Astrocyte (in vitro differentiated cells and primary cell): ENCODE measurements around the gene ODAPH. TPM values are rescaled to one million over a fixed set of nuclear protein-coding genes. Genes with fewer than 3 reads are reported as not detected.
A peak's percentile ranks its signal among the peaks of the same experiment; 100 is the strongest.

ENCODE experiments used
- DNase-seq: peaks from one replicate; pipeline ENCODE4 v3.0.0-alpha.2; 2010; ENCODE audit warnings: low read depth
- FAIRE-seq: peaks from 2 replicates; lab custom pipeline; 2011; peaks lifted over from hg19 to GRCh38; lab: Jason Lieb, UNC
- H2AFZ ChIP-seq: 2 replicates; pipeline ENCODE4 v1.6.0; 2012; ENCODE audit warnings: low read depth, low read length, inconsistent platforms
- H3K27ac ChIP-seq: 2 replicates; pipeline ENCODE4 v1.5.1; 2011; ENCODE audit warnings: low read depth, low read length, inconsistent platforms
- H3K27me3 ChIP-seq: 2 replicates; pipeline ENCODE4 v1.6.0; 2011; ENCODE audit warnings: low read length, inconsistent platforms; ENCODE audit not compliant: insufficient read depth
- H3K36me3 ChIP-seq: 2 replicates; pipeline ENCODE4 v1.5.1; 2011; ENCODE audit warnings: low read length, inconsistent platforms; ENCODE audit not compliant: insufficient read depth
- H3K4me1 ChIP-seq: 2 replicates; pipeline ENCODE4 v1.5.1; 2011; ENCODE audit warnings: low read length, inconsistent platforms; ENCODE audit not compliant: insufficient read depth
- H3K4me2 ChIP-seq: 2 replicates; pipeline ENCODE4 v1.6.0; 2012; ENCODE audit warnings: low read length, inconsistent platforms
- H3K4me3 ChIP-seq: 2 replicates; pipeline ENCODE4 v1.5.1; 2011; ENCODE audit warnings: low read depth, mild to moderate bottlenecking, low read length, inconsistent platforms; ENCODE audit not compliant: insufficient read depth
- H3K79me2 ChIP-seq: 2 replicates; pipeline ENCODE4 v1.6.0; 2012; ENCODE audit warnings: mild to moderate bottlenecking, low read length, inconsistent platforms; ENCODE audit not compliant: insufficient read depth
- H3K9ac ChIP-seq: 2 replicates; pipeline ENCODE4 v1.6.0; 2012; ENCODE audit warnings: mild to moderate bottlenecking, low read length, inconsistent platforms
- H3K9me3 ChIP-seq: 2 replicates; pipeline ENCODE4 v1.5.1; 2012; ENCODE audit warnings: low read depth, mild to moderate bottlenecking, low read length, inconsistent platforms; ENCODE audit not compliant: insufficient read depth
- H4K20me1 ChIP-seq: 2 replicates; pipeline ENCODE4 v1.6.0; 2012; ENCODE audit warnings: low read length, inconsistent platforms; ENCODE audit not compliant: insufficient read depth
- H3K27ac Mint-ChIP-seq: one replicate; pipeline ENCODE4 v1.8.0; 2021; ENCODE audit warnings: mild to moderate bottlenecking, mixed read lengths; ENCODE audit not compliant: unreplicated experiment
- H3K27me3 Mint-ChIP-seq: one replicate; pipeline ENCODE4 v1.8.0; 2021; ENCODE audit warnings: low read depth, mixed read lengths; ENCODE audit not compliant: unreplicated experiment
- H3K36me3 Mint-ChIP-seq: one replicate; pipeline ENCODE4 v1.8.0; 2021; ENCODE audit warnings: low read depth, mixed read lengths; ENCODE audit not compliant: unreplicated experiment
- H3K4me1 Mint-ChIP-seq: one replicate; pipeline ENCODE4 v1.8.0; 2021; ENCODE audit warnings: low read depth, mixed read lengths; ENCODE audit not compliant: unreplicated experiment
- H3K4me3 Mint-ChIP-seq: one replicate; pipeline ENCODE4 v1.8.0; 2021; ENCODE audit warnings: mild to moderate bottlenecking, moderate library complexity, mixed read lengths; ENCODE audit not compliant: unreplicated experiment
- H3K9me3 Mint-ChIP-seq: one replicate; pipeline ENCODE4 v1.8.0; 2021; ENCODE audit warnings: mild to moderate bottlenecking, mixed read lengths; ENCODE audit not compliant: unreplicated experiment
- CTCF ChIP-seq: IDR thresholded peaks from 2 replicates; pipeline ENCODE4 v1.5.1; 2011; ENCODE audit warnings: low read depth, mild to moderate bottlenecking, inconsistent platforms, low read length, moderate library complexity; ENCODE audit not compliant: insufficient read depth
- EZH2 ChIP-seq: IDR thresholded peaks from 2 replicates; pipeline ENCODE4 v1.6.1; 2012; ENCODE audit warnings: mild to moderate bottlenecking, low read length, inconsistent platforms; ENCODE audit not compliant: insufficient read depth
- total RNA-seq: library from RNA; stranded (reverse); gene quantifications from 2 replicates; pipeline ENCODE4 v1.2.1, GENCODE V29; 2021

Gene ODAPH
- total RNA-seq, 1 donor from 2014 or later = 55.3 TPM

DNA sequence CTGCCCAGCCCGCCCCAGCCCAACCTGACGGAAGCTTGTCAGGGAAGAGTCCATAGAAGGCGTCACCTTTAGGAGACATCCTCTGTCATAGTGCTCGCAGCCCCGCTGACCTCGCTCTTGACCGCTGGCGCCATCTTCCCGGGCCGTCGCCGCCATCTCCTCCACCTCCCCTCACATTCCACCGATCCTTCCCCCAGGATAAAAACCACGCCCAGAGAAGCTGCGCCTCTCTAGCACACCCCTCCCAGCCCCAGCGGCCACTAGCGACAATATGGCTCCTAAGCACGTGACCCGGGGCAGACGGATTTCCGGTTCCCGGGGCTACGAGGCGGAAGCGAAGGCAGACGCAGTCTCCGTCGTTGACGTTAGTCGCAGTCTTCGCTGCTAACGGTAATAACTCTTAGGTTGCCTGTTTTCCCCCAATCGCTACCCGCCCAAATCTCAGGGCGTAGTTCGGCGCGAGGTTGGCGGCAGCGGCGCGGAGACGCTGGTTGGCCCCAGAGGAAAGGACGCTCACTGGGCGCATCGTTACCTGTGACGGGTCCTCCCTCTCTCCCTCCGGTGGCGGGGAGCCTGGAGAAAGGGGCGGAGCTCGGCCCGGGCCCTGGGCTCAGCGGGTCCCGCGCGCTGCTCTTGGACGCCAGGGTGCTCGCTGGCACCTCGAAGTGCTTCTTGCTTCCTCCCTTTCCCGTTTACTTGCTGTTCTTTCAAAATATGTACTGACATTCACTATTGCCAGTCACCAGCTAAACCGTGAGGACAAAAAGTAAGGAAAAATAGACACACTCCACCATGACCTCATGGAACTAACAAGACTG lies 41.5 kb upstream of the ODAPH start, which contains the start of the genes RCHY1 and THAP6:
Gene RCHY1 (minus strand): TSS at position 273 of the 818 bp plus-strand sequence. CDS start 117 bp downstream, at position 156.
Gene THAP6 (plus strand): TSS at position 343 of the 818 bp plus-strand sequence. CDS start 980 bp downstream, outside the sequence.
- Mint-ChIP-seq H3K36me3 (peaks cover 4% of the 10 kb centered on the region), H3K9me3 (no peaks in the 10 kb centered on the region), H3K4me1 (peaks cover 24% of the 10 kb centered on the region), H3K27ac (peak within 1 kb of the TSS; percentile 96), H3K27me3 (no peaks in the 10 kb centered on the region), H3K4me3 (no peak within 1 kb of the TSS)
- H4K20me1 ChIP-seq = peaks cover 29% of the 10 kb centered on the region
- TF ChIP-seq EZH2 (no peak), CTCF (no peak)
- peak within 1 kb of the TSS; percentile 90 for H3K9ac ChIP-seq
- peak within 1 kb of the TSS; percentile 96 for H2AFZ ChIP-seq
- peaks cover 65% of the 10 kb centered on the region for H3K79me2 ChIP-seq
- H3K27ac ChIP-seq = peak within 1 kb of the TSS; percentile 93
- no peaks in the 10 kb centered on the region for H3K9me3 ChIP-seq
- FAIRE-seq (peak; percentile 58), DNase-seq (peak; percentile 92)
- H3K36me3 ChIP-seq = peaks cover 8% of the 10 kb centered on the region
- H3K27me3 ChIP-seq = no peaks in the 10 kb centered on the region
- H3K4me1 ChIP-seq = peaks cover 21% of the 10 kb centered on the region
- peak within 1 kb of the TSS; percentile 91 for H3K4me2 ChIP-seq
- H3K4me3 ChIP-seq = peak within 1 kb of the TSS; percentile 91

DNA sequence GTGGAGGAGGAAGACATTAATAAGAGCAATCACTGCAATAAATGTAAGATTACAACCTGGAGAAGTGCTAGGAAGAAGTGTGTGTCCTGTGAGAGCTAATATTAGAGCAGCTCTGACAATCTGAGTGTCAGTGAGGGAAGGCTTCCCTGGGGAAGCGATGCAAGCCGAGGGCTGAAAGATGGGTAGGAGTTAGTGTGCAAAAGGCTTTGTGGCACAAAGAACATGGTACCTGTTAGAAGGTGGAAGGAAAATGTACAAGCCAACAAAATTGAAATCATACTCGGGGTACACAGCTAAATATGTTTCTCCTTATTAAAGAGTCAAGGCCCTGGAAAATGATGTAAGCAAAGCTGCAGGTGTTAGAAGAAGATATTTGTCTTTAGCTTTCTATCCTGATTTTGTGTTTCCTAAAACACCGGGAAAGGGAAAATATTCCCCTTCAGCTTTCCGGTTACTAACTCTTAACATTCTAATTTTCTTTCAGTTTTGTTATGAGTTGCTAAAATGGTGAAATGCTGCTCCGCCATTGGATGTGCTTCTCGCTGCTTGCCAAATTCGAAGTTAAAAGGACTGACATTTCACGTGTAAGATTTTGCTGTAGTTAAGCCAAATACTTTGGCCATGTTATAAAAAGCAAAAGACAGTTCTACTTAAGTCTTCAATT lies 40.8 kb upstream of the ODAPH start:
- Histone ChIP-seq H3K36me3 (peaks cover 8% of the 10 kb centered on the region), H3K79me2 (peaks cover 58% of the 10 kb centered on the region), H3K4me1 (peaks cover 21% of the 10 kb centered on the region), H3K4me2 (peak overlapping the region; percentile 91), H3K4me3 (peak overlapping the region; percentile 91), H4K20me1 (peaks cover 23% of the 10 kb centered on the region), H3K9me3 (no peaks in the 10 kb centered on the region), H3K9ac (peak overlapping the region; percentile 90), H3K27ac (peak overlapping the region; percentile 93), H2AFZ (peak overlapping the region; percentile 96), H3K27me3 (no peaks in the 10 kb centered on the region)
- DNase-seq (no peak), FAIRE-seq (peak; percentile 23)
- Mint-ChIP-seq H3K27ac (peak overlapping the region; percentile 55), H3K4me1 (peaks cover 19% of the 10 kb centered on the region), H3K36me3 (peaks cover 4% of the 10 kb centered on the region), H3K4me3 (no peak overlapping the region), H3K9me3 (no peaks in the 10 kb centered on the region), H3K27me3 (no peaks in the 10 kb centered on the region)
- TF ChIP-seq EZH2 (no peak), CTCF (no peak)
